Activated T-cell treated with anti-CD3 and anti-CD28 coated beads, Interleukin-2, amount 50 U/mL, for 4 hours (primary cell): ENCODE measurements around the gene CNBD2. TPM values are rescaled to one million over a fixed set of nuclear protein-coding genes. Genes with fewer than 3 reads are reported as not detected.
"Not testable (repeated sequence)": the region's sequence is repeated elsewhere in the genome, so short reads cannot be mapped to it uniquely, and the experiment has no call there.

Source experiments
- ATAC-seq, 2 donors: fragments of 200-7000 bp; cut with Tn5 transposase; one replicate each; pipeline ENCODE4 v1.10.0; 2021
- DNase-seq: peaks from one replicate; pipeline ENCODE4 v3.0.0-alpha.2; 2020
- H3K27me3 Mint-ChIP-seq: one replicate; pipeline ENCODE4 v1.8.0; 2021; ENCODE audit warnings: low read depth, mixed read lengths
- H3K36me3 Mint-ChIP-seq: one replicate; pipeline ENCODE4 v1.8.0; 2022; ENCODE audit warnings: mixed read lengths; ENCODE audit not compliant: insufficient read depth
- H3K4me1 Mint-ChIP-seq: one replicate; pipeline ENCODE4 v1.8.0; 2021; ENCODE audit warnings: low read depth, mixed read lengths
- H3K4me3 Mint-ChIP-seq: one replicate; pipeline ENCODE4 v1.8.0; 2021; ENCODE audit warnings: mild to moderate bottlenecking, moderate library complexity, mixed read lengths
- H3K9me3 Mint-ChIP-seq: one replicate; pipeline ENCODE4 v1.8.0; 2021; ENCODE audit warnings: mixed read lengths
- total RNA-seq, 3 donors: library from RNA; stranded (reverse); gene quantifications; one replicate each; pipeline ENCODE4 v1.2.1, GENCODE V29; 2021

CNBD2 gene
- total RNA-seq, 3 donors from 2014 or later = 3.6 to 4.9 (median 4.1) TPM

DNA sequence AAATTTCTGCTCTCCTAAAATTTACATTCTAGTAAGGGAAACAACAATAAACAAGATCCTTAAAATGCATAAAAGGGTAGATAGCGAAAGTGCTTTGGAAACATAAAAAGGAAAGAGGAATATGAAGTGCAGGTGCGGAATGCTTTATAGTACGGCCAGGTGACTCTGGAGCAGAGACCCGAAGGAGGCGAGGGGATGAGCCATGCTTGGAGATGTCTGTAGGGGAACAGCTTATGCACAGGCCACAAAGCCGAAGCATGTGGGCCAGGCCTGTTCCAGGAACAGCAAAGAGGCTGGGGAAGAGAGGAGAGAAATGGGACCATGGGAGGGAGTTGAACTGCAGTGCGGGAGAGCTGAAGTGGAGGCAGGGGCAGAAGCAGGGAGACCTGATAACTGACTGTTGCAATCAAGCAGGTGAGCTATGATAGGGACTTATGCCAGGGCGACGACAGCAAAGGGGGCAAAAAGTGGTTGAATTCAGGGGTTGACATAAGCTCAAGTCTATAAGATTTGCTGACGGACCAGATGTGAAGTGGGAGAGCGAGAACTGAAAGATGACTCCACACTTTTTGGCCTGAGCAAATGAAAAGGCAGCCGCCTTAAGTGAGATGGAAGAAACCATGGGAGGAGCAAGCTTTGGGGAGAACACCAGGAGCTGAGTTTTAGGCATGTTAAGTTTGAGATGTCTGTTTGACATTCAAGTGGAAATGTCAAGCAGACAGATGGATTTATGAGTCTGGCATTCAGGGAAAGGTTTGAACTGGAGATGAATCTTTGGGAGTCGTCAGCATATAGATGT lies 83.1 kb downstream of the CNBD2 start:
- ATAC-seq = no peak
- Mint-ChIP-seq H3K4me1 (peaks cover 32% of the 10 kb centered on the region), H3K36me3 (peaks cover 23% of the 10 kb centered on the region), H3K27me3 (peaks cover 8% of the 10 kb centered on the region), H3K4me3 (peak overlapping the region; percentile 95), H3K9me3 (no peaks in the 10 kb centered on the region)
- no peak for DNase-seq

DNA sequence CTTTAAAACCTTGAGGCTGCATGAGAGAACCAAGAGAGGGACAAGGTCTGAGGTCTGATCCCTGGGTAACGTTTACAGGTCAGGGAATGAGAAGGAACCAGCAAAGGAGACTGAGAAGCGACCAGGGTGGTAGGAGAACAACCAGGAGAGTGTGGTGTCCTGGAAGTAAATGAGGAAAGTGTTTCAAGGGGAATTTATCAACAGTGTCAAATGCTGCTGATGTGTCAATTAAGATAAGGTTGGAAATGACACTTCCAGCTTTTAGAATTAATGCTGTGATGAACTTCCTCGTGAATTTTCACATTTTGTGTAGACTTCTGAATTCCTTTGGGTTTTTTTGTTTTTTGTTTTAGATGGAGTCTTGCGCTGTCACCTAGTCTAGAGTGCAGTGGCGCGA lies 83.7 kb downstream of the CNBD2 start:
- ATAC-seq (no peak), DNase-seq (no peak)
- Mint-ChIP-seq H3K27me3 (peaks cover 8% of the 10 kb centered on the region), H3K36me3 (peaks cover 22% of the 10 kb centered on the region), H3K4me1 (peaks cover 29% of the 10 kb centered on the region), H3K4me3 (peak overlapping the region; percentile 95), H3K9me3 (no peaks in the 10 kb centered on the region)

DNA sequence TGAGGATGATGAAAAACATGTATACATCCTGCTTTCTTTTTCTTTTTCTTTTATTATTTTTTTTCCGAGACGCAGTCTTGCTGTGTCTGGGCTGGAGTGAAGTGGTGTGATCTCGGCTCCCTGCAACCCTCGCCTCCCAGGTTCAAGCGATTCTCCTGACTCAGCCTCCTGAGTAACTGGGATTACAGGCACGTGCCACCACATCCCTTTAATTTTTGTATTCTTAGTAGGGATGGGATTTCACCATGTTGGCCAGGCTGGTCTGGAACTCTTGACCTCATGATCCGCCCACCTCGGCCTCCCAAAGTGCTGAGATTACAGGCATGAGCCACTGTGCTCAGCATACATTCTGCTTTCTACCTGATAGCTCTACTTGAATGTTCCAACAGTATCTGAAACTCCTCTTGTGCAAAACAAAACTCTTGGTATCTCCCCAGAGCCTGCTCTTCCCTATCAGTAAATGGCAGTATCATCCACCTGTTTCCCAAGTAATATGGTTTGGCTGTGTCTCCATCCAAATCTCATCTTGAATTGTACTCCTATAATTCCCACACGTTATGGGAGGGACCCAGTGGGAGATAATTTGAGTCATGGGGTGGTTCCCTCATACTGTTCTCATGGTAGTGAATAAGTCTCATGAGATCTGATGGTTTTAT lies 85.6 kb downstream of the CNBD2 start:
- H3K4me3 Mint-ChIP-seq, H3K27me3 Mint-ChIP-seq, DNase-seq, H3K9me3 Mint-ChIP-seq, H3K36me3 Mint-ChIP-seq, ATAC-seq: not testable (repeated sequence)
- peaks cover 12% of the 10 kb centered on the region for H3K4me1 Mint-ChIP-seq

DNA sequence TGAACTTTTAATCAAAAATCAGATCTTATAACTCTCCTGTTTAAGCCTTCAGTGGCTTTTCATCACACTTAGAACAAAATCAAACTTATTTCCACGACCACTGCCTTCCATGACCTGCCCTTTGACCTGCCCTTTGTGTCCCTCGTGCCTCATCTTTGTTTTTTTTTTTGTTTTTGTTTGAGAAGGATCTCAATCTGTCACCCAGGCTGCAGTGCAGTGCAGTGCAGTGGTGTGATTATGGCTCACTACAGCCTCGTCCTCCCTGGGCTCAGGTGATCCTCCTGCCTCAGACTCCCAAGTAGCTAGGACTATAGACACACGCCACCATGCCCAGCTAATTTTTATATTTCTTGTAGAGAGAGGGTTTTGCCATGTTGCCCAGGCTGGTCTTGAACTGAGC lies 86.8 kb downstream of the CNBD2 start:
- DNase-seq (no peak), ATAC-seq (no peak)
- Mint-ChIP-seq H3K9me3 (no peaks in the 10 kb centered on the region), H3K36me3 (no peaks in the 10 kb centered on the region), H3K4me1 (peaks cover 8% of the 10 kb centered on the region), H3K27me3 (peaks cover 8% of the 10 kb centered on the region), H3K4me3 (no peak overlapping the region)

DNA sequence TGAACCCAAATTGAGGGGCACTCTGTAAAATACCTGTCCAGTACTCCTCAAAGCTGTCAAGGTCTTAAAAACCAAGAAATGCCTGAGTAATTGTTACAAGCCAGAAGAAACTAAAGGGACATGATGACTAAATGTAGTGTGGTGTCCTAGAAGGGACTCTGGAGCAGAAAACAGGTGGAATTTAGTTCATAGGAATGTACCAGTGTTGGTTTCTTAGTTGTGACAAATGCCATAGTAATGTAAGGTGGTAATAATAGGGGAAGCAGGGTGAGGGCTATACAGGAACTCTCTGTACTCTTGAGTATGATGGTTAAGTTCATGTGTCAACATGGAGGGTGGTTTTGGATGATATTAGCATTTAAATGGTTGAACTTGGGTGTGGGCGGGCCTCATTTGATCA lies 92.3 kb downstream of the CNBD2 start:
- Mint-ChIP-seq H3K27me3 (no peaks in the 10 kb centered on the region), H3K4me3 (no peak overlapping the region), H3K36me3 (no peaks in the 10 kb centered on the region), H3K4me1 (peaks cover 1% of the 10 kb centered on the region), H3K9me3 (no peaks in the 10 kb centered on the region)
- DNase-seq (no peak), ATAC-seq (no peak)

DNA sequence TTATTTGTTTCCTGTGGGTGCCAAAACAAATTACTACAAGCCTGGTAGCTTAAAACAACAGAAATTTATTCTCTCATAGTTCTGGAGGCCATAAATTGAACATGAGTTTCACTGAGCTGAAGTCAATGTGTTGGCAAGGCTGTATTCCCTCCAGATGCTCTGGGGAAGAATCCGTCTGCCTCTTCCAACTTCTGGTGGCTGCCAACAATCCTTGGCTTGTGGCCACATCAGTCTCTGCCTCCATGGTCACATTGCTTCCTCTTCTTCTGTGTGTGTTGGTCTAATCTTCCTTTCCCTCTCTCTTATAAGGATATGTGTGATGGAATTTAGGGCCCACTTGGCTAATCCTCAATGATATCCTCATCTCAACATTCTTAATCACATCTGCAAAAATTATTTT lies 93.4 kb downstream of the CNBD2 start:
- peaks cover 2% of the 10 kb centered on the region for H3K27me3 Mint-ChIP-seq
- no peaks in the 10 kb centered on the region for H3K9me3 Mint-ChIP-seq
- peaks cover 1% of the 10 kb centered on the region for H3K4me1 Mint-ChIP-seq
- no peak for ATAC-seq
- DNase-seq = no peak
- H3K4me3 Mint-ChIP-seq = no peak overlapping the region
- no peaks in the 10 kb centered on the region for H3K36me3 Mint-ChIP-seq

DNA sequence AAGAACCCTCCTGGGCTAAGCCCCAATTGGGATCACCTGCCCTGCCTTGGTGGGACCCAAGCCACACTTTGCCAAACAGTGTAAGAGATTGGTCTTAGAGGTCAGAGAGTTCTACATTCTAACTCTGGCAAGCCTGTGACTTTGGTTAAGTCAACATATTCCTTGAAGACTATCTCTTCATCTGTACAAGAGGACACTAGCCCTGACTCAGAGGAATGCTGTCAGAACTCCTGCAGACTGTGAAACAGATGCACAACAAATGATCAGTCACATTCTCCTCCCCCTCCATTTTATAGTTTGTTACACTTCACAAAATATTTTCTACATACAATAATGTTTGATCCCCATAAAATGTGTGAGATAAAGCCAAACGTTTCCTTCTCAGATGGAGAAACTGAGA lies 94.4 kb downstream of the CNBD2 start:
- H3K9me3 Mint-ChIP-seq = no peaks in the 10 kb centered on the region
- no peaks in the 10 kb centered on the region for H3K36me3 Mint-ChIP-seq
- DNase-seq = no peak
- H3K4me1 Mint-ChIP-seq = peaks cover 1% of the 10 kb centered on the region
- peaks cover 2% of the 10 kb centered on the region for H3K27me3 Mint-ChIP-seq
- no peak overlapping the region for H3K4me3 Mint-ChIP-seq
- no peak for ATAC-seq

DNA sequence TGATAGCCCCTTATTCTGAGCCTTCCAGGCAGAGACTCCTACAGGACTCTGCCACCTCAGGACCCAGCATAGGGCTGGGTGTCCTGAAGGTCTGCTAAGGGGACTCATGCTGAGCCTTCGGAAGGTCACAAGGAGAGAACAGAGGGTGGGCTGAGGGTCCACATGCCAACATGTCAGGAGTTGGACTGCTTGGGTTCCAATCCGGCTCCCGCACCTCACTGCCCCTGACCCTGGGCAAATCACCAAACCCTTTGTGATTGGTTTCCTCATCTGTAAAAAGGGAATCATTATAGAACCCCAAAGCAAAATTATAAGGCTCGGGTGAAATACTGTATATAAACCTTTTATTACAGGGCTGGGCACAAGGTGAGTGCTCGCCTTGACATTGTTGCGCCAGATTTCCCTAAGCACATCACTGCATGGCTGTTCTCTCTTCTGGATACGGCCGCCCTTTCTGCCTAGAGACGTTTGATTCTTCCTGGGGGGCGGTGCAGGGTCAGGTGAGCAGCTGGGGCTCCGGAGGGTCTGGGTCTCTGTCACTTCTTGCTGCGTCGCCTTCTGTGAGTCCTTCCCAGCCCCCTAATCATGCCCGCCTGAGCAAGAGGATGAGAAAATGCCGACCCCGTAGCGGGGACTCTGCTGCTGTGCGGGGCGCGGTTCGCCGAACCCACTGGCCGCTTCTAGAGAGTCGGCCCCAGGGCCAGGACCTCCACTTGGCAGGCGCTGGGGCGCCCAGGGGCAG lies 95.7 kb downstream of the CNBD2 start:
- Mint-ChIP-seq H3K9me3 (no peaks in the 10 kb centered on the region), H3K4me1 (peaks cover 1% of the 10 kb centered on the region), H3K36me3 (no peaks in the 10 kb centered on the region), H3K4me3 (peak overlapping the region; percentile 84), H3K27me3 (peaks cover 2% of the 10 kb centered on the region)
- ATAC-seq (peak in 1 of 2 donors; percentile 1), DNase-seq (no peak)

DNA sequence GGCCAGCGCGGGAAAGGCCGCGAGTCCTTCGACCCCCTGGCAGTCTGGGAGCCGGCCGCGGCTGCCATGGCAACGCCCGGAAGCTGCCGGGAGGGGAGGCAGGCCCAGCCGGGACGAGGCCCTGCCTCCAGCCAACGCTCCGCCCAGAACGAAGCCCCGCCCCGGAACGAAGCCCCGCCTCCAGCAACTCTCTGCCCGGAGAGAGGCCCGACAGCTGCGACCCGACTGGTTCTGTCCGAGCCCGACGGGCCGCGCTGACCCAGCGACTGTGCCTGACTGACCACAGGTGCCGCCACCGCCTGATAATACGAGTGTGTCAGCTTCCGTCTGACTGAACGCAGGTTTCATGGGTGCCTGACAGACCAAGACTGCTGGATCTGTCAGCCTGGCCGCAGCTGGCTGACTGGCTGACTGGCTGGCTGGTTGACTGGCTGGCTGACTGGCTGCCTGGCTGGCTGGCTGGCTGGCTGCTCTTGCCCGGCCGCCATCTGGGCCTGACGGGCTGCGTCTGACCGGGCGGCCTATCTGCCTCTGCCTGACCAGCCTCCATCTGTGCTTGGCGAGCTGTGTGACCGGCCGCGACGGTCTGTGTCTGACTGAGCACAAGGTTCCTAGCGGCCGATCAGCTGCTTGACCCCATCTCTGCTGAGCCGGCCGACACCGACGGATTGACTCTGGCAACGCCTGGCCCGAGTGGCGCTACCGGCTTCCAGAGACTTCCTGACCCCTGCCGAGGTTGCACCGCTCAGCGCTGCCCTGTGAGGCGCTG lies 96.5 kb downstream of the CNBD2 start:
- Mint-ChIP-seq H3K27me3 (peaks cover 2% of the 10 kb centered on the region), H3K36me3 (no peaks in the 10 kb centered on the region), H3K4me3 (peak overlapping the region; percentile 84), H3K4me1 (peaks cover 1% of the 10 kb centered on the region), H3K9me3 (no peaks in the 10 kb centered on the region)
- ATAC-seq (peak; percentile 98), DNase-seq (peak; percentile 94)

DNA sequence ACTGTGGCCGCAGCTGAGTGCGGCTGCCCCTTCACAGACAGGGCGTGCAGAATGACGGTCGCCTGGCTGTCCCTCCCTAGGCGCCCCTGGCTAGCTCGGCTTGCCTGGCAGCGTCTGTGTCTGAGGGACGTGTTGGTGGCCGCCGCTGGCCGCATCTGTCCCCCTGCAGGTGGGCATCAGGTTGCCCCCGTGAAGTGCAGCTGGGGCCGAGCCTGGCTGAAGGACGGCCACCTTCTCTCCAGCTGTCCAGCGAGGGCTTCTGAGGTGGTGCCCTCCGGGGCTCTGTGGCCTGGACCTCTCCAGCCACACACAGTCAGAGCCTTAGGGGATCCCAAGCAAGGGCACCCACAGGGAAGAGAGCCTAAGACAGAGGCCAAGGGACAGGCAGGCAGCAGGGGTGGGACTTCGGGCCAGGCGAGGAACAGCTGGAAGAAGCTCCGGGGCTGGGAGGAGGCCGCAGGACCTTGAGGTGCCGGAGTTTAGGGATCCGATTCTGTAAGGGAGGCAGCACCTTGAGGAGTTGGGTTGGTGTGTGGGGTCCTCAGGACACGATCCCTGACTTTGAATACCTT lies 97.1 kb downstream of the CNBD2 start:
- Mint-ChIP-seq H3K9me3 (no peaks in the 10 kb centered on the region), H3K4me3 (peak overlapping the region; percentile 84), H3K4me1 (peaks cover 1% of the 10 kb centered on the region), H3K36me3 (no peaks in the 10 kb centered on the region), H3K27me3 (peaks cover 2% of the 10 kb centered on the region)
- ATAC-seq (no peak), DNase-seq (no peak)

DNA sequence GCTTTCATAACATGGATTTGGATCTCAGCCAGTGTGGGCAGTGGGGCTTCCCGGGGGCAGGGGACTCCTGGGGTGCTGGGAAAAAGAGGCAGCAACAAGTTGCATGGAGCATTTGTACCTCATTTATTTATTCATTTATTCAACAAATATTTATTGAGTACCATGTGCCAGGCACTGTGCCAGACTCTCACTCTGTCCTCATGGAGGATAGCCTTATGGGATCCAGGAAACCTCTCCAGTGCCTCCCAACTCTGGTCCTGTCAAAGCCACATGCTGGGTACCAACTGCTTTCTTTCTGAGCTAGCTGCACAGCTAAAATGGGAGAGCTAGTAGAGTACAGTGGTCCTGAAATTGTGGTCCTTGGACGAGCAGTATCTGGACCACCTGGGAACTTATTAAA lies 98.4 kb downstream of the CNBD2 start:
- Mint-ChIP-seq H3K4me1 (peaks cover 1% of the 10 kb centered on the region), H3K27me3 (peaks cover 4% of the 10 kb centered on the region), H3K36me3 (no peaks in the 10 kb centered on the region), H3K9me3 (no peaks in the 10 kb centered on the region), H3K4me3 (no peak overlapping the region)
- DNase-seq = no peak
- no peak for ATAC-seq

DNA sequence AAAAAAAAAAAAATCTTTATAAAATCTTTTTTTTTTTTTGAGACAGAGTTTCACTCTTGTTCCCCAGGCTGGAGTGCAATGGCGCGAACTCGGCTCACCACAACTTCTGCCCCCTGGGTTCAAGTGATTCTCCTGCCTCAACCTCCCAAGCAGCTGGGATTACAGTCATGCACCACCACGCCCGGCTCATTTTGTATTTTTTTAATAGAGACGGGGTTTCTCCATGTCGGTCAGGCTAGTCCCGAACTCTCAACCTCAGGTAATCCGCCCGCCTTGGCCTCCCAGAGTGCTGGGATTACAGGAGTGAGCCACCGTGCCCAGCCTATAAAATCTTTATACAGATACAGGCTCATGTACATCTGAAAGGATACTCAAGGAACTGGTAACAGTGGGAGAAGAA lies 100.1 kb downstream of the CNBD2 start:
- not testable (repeated sequence) for H3K27me3 Mint-ChIP-seq, H3K4me1 Mint-ChIP-seq, DNase-seq, H3K9me3 Mint-ChIP-seq, H3K36me3 Mint-ChIP-seq, ATAC-seq, H3K4me3 Mint-ChIP-seq

DNA sequence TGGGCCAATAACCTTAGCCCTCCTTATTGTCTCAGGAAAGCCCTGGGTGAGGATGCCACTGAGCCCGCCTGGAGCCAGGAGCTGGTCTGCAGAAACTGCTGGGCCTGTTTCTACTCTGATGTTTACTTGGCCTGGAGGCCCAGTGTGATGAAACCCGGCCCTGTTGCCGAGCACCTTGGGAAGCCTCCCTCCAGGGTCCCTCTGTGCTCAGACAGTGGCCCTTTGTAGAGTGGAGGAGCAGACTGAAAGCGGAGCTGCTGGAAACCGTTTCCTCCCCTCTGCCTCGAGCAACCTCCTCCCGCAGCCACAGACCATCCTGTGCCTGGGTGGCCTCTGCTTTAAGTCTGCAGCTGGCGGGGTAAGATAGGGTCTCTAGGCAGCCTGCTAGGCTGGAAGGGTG lies 102.1 kb downstream of the CNBD2 start:
- Mint-ChIP-seq H3K4me3 (no peak overlapping the region), H3K36me3 (no peaks in the 10 kb centered on the region), H3K9me3 (no peaks in the 10 kb centered on the region), H3K4me1 (no peaks in the 10 kb centered on the region), H3K27me3 (peaks cover 4% of the 10 kb centered on the region)
- ATAC-seq (no peak), DNase-seq (no peak)

DNA sequence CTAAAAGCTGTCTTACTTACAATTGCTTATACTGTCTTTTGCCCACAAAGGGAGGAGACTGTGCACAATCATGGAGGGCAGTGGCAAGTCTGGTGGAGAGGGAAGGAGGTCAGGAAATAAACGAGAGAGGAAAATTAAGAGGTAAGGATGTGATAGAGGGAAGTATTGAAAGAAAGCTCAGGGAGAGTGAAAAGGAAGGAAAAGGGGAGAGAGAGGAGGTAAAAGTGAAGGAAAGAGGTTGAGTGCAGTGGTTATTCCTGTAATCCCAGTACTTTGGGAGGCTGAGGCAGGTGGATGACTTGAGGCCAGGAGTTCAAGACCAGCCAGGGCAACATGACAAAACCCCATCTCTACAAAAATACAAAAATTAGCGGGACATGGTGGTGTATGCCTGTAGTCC lies 103.5 kb downstream of the CNBD2 start:
- peaks cover 7% of the 10 kb centered on the region for H3K27me3 Mint-ChIP-seq

More for the DNA sequence above, 103.5 kb downstream of the CNBD2 start:
- DNase-seq = no peak
- Mint-ChIP-seq H3K9me3 (no peaks in the 10 kb centered on the region), H3K4me3 (no peak overlapping the region), H3K4me1 (no peaks in the 10 kb centered on the region), H3K36me3 (no peaks in the 10 kb centered on the region)
- ATAC-seq = no peak
